ENCODE results near the gene TXNRD3. TPM values are rescaled to one million over a fixed set of nuclear protein-coding genes. Genes with fewer than 3 reads are reported as not detected.

The TXNRD3 gene
- total and polyA plus RNA-seq, 2 experiments from 2014 or later: 10.4 to 13.1 TPM

DNA sequence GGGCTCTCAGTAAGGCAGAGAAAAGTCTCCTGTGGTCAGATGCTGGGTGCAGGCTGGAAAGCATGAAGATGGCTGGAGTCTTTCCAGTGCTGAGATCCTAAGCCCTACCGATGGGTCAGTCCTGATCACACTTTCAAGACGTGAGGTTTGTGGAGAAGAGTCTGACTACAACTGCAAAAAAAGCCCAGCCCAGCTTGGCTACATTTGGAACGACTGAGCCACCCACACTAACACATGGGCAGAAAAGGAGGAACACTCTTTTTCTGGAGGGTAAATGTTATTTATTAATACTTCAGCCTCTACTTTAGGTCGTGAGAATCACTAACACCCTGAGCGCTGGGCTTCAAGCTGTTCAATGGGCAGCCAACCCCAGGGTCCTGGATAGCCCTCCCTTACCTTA lies 74.2 kb downstream of the TXNRD3 start:
- Histone ChIP-seq H3K4me3 (no peak overlapping the region), H3K4me2 (no peak overlapping the region), H3K9me3 (ENCODE audit: low read depth) (no peaks in the 10 kb centered on the region), H3K4me1 (ENCODE audit: insufficient read depth) (no peaks in the 10 kb centered on the region), H3K27ac (no peak overlapping the region), H3K9me2 (replicated peaks; ENCODE audit: insufficient read depth) (no peaks in the 10 kb centered on the region), H2AFZ (no peak overlapping the region), H4K20me1 (ENCODE audit: insufficient read depth, poor library complexity, severe bottlenecking) (no peaks in the 10 kb centered on the region), H3K36me3 (replicated peaks; ENCODE audit: insufficient read depth, low read depth) (no peaks in the 10 kb centered on the region), H3K27me3 (no peaks in the 10 kb centered on the region), H3K79me2 (no peaks in the 10 kb centered on the region)
- DNase-seq (ENCODE audit: low spot score): no peak
- no peak for TF ChIP-seq CTCF (IDR thresholded peaks at IDR 0.05; ENCODE audit: poor library complexity)
- TF ChIP-seq EZH2 (IDR thresholded peaks at IDR 0.05; ENCODE audit: borderline replicate concordance): no peak
- no peak for TF ChIP-seq EZH2phosphoT487 (IDR thresholded peaks at IDR 0.05; ENCODE audit: low read depth, severe bottlenecking, unreplicated experiment)
- WGBS (ENCODE audit: low lambda C conversion rate, missing lambda C conversion rate): 93% methylated on average over 5 of the region's 5 CpGs

GRCh38 chr3:126578702-126579101 lies 76.2 kb downstream of the TXNRD3 start:
- Histone ChIP-seq H2AFZ (no peak overlapping the region), H3K9me2 (replicated peaks; ENCODE audit: insufficient read depth) (no peaks in the 10 kb centered on the region), H3K4me2 (no peak overlapping the region), H3K27me3 (no peaks in the 10 kb centered on the region), H3K9me3 (ENCODE audit: low read depth) (no peaks in the 10 kb centered on the region), H3K27ac (no peak overlapping the region), H3K4me3 (no peak overlapping the region), H4K20me1 (ENCODE audit: insufficient read depth, poor library complexity, severe bottlenecking) (no peaks in the 10 kb centered on the region), H3K79me2 (no peaks in the 10 kb centered on the region), H3K4me1 (ENCODE audit: insufficient read depth) (no peaks in the 10 kb centered on the region), H3K36me3 (replicated peaks; ENCODE audit: insufficient read depth, low read depth) (no peaks in the 10 kb centered on the region)
- TF ChIP-seq EZH2 (IDR thresholded peaks at IDR 0.05; ENCODE audit: borderline replicate concordance) (no peak), EZH2phosphoT487 (IDR thresholded peaks at IDR 0.05; ENCODE audit: low read depth, severe bottlenecking, unreplicated experiment) (no peak), CTCF (IDR thresholded peaks at IDR 0.05; ENCODE audit: poor library complexity) (no peak)
- WGBS (ENCODE audit: low lambda C conversion rate, missing lambda C conversion rate): 93% methylated on average over 7 of the region's 7 CpGs
- DNase-seq (ENCODE audit: low spot score): no peak

- Histone ChIP-seq H3K9me3 (ENCODE audit: low read depth) (no peaks in the 10 kb centered on the region), H3K9me2 (replicated peaks; ENCODE audit: insufficient read depth) (no peaks in the 10 kb centered on the region), H3K4me2 (no peak overlapping the region), H3K36me3 (replicated peaks; ENCODE audit: insufficient read depth, low read depth) (no peaks in the 10 kb centered on the region), H3K27ac (no peak overlapping the region), H3K4me3 (no peak overlapping the region), H3K4me1 (ENCODE audit: insufficient read depth) (no peaks in the 10 kb centered on the region), H3K79me2 (no peaks in the 10 kb centered on the region), H3K27me3 (no peaks in the 10 kb centered on the region), H4K20me1 (ENCODE audit: insufficient read depth, poor library complexity, severe bottlenecking) (no peaks in the 10 kb centered on the region), H2AFZ (no peak overlapping the region)
- WGBS (ENCODE audit: low lambda C conversion rate, missing lambda C conversion rate): 71% methylated on average over 2 of the region's 2 CpGs
- TF ChIP-seq CTCF (IDR thresholded peaks at IDR 0.05; ENCODE audit: poor library complexity) (no peak), EZH2phosphoT487 (IDR thresholded peaks at IDR 0.05; ENCODE audit: low read depth, severe bottlenecking, unreplicated experiment) (no peak), EZH2 (IDR thresholded peaks at IDR 0.05; ENCODE audit: borderline replicate concordance) (no peak)
- no peak for DNase-seq (ENCODE audit: low spot score)
Measured at GRCh38 chr3:126577261-126577660, 77.7 kb downstream of the TXNRD3 start.

Data from hepatocyte (in vitro differentiated cells).